ENCODE data around the gene CYP27C1.

Gene CYP27C1

DNA sequence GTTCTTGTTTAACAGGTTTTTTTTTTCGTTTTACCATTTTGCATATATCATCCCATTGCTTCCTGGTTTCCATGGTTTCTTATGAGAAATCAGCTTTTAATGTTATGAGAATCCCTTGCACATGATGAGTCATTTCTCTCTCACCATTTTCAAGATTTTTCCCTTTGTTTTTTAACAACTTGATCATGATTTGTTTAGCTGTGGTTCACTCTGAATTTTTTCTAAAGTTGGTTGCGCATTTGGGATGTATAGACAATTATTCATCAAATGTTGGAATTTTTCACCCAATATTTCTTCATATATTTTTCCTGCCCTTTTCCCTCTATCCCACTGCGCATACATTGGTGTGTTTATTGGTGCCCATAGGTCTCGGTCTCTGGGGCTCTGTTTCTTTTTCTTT lies 70.7 kb downstream of the CYP27C1 start:
- no peak for DNase-seq

DNA sequence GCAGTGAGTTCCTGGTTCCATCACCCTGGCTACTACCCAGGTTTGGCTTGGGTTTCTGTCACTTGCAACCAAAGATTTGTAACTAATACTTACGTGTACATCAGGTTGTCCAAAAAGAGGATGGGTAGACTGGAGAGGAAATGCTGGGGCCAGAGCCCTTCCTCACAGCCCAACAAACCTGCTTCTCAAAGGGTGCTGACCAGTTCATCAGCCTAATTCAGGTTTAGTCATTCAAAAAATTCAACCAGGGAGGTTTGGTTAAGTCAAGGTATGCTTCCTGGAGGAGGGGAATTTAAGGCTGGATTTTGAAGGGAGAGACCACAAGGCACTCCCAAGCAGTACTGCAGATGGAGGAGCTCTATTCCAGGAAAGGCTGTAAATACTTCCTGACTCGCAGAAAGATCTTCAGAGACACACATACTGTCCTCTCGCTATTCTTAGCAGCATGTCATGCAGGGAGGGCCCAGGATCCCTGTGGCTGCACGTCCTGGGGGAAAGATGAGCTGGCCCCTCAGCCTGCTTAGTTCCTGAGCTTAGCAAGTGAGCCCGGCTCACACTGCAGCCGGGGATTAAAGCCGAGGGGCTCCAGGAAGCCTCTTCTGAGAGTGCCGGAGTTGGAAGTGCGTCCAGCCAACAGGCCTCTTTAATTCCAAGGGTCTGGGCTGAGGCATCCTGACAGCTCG lies 73.1 kb downstream of the CYP27C1 start:
- DNase-seq: no peak

DNA sequence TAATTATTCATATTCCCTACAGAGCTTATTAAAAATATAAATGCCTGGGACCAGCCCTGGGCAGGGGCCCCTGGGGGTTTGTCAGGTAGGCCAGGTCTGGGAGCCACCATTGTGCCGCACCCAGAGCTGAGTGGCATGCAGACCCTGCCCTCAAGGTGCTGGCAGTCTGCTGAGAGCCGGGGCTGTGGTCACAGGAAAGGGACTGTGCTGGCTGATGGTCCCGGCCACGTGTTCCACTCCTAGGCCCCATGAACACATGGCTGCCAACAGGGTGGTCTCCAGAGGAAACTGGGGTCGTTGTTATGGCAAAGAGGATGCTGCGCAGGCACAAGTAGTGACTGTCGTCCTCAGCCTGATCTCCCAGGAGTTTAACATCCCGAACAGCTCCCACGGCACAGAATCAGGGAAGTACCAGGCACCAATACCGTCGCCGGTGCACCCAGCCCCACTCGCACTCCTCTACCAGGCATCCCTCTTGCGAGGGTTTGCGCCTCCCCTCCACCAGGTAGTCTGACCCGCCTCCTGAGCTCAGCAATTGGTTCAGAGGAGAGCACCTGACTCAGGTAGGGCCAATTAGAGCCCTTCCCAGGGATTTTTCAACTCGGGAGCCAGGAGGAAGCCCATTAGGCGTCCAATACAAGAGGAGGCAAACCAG lies 73.9 kb downstream of the CYP27C1 start:
- no peak for DNase-seq

DNA sequence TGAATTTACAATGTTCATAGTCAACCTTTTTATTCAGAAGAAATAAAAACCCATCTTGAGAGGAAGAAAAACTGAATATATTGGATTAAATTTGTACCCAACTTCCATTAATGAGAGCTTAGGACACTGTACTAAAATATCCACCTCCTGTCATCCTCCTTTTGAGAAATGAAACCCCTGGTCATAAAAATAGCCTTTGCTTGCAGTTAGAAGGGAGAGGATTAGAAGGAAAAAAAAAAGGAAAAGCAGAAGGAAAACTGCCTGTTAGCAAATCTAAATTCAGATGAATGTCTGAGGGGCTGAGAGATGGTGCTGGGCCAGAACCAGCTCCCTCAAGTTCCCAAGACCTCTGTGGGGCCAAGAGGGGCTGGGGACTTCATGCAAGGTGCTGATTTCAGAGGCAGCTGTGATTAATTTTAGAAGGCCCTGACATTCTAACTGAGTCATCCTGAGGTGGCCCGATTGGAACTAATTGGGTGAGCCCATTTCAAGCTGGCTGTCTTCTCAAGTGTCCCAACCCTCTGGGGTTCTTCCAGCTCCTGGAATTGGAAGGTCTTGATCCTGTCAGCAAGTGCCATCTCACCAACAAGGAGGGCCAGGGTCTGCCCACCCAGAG lies 74.7 kb downstream of the CYP27C1 start:
- no peak for DNase-seq

DNA sequence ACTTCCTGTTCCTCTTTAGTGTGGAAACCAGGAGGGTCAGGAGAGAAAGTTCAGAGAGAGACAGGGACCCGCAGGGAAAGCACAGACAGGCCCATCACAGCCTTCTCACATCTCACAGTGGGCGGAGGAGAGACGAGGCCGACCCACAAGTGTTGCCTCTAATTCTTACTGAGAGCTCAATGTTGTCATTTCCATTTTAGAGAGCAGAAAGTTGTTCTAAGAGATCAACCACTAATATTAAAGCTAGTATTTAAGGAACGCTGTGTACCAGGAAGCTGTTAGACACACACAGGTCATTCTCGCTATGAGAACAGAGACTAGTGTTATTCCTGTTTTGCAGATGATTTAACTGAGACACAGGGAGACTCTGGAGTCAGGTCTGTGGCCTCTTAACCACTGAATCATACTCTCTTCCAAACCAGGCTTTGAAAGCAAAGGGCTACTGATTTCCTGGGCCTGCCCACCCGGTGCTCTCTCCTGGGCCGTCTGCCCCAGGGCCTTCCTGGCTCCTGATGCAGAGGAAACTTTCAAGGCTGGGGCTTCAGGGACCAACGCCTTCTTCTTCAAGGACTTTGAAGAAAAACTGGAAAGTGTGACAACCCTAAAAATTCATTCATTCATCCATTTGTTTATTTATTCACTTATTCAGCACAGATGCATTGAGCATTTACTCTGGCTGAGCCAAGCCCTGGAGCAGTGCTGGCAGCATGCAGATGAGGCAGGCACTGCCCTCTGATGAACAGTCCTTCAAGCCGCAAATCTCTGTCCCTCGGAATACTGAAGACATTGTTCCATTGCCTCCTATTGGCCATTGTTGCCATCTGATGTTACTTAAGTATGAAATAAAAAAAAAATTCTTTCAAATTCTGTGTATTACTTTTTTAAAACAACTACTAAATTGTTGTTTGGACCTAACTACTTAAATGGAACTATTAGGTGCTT lies 76.0 kb downstream of the CYP27C1 start:
- DNase-seq: no peak

DNA sequence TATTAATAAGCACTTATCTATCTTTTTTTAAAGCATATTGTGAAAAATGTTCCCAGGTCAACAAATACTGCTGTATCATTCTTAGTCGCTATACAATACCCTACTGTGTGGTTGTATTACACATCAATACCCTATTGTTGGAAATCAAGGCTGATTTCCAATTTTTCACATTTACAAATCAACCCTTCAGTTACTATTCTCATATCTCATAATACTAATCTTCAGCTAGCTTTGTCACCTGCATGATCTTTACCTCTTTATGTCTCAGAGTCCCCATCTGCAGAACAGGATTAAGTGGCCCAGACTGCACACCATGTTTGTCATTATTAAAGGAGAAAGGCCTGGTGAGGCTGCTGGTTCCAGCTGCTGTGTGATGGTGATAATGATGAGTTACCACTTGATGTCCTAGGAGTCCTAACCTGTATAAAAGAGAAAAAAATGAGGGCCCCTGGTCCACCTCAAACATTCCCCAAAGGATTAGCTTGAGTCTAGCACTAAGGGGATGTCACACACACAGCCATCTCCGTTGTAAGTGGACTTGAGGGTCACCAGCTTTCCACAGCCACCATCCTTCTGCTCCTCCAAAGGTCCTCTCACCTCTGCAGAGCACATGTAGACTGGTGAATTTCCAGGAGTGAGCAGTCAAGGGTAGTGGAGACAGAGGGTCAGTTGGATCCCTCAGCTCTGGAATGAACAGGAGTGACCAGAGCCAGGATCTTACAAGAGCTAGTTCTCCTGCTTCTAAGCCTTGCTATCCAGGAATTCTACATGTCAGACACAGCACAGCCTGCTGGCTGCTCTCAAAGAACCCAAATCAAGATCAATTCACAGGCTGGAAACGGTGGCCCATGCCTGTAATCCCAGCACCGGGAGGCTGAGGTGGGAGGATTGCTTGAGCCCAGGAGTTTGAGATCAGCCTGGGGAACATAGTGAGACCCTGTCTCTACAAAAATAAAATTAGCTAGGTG lies 77.2 kb downstream of the CYP27C1 start:
- no peak for DNase-seq

DNA sequence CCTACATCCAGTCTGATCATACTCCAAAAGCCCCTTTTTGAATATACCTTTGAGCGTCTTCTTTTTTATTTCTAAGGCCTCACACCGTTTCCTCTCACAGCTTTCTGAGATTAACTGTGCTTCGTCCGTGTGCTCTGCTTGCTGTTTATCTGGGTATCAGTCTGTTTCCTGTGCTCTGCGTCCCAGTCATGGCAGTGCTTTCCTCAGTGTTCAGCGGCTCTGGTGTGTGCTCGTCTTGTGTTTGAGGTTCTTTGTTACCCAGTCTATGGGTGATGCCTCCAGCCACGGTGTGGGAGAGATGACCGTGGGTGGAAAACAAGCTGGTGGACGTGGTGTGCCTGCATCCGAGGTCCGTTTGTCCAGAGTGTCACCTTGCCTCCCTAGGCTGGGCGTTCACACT lies 79.6 kb downstream of the CYP27C1 start:
- DNase-seq: no peak

DNA sequence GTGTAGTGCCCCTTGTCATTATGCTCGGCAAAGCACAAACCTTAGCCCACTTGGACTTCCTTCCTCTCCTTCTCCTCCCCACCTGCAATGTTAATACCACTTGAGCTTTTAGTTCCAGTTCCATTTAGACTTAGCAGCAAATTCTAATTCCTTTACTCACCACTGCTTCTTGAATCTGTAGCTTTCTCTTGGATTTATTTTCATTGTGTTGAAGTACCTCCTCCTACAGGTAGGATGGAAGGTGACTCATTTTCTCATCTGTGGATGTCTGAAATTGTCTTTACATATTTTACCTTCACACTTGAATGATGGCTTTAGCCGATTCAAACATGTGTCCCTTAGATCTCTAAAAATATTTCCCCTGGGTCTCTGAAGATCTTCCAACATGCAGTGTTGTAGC lies 80.3 kb downstream of the CYP27C1 start:
- DNase-seq: no peak

DNA sequence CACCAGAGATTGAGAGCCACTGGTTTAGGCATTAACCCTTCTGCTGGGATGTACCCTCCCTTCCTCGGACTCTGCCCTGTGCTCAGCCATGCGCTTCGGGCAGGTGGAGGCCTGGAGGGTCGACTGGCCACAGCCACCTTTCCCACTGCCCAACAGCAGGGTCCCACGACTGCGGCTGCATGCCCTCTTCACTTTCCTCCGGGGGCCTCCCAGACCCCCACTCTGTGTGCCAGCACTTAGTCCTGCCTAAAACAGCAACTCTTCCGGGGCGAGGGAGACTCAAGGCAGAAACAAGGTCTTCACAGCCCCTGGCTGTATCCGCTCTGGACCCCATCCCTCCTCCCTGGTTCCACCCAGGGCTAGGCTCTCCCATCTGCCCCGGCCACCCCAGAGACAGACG lies 81.8 kb downstream of the CYP27C1 start:
- no peak for DNase-seq

DNA sequence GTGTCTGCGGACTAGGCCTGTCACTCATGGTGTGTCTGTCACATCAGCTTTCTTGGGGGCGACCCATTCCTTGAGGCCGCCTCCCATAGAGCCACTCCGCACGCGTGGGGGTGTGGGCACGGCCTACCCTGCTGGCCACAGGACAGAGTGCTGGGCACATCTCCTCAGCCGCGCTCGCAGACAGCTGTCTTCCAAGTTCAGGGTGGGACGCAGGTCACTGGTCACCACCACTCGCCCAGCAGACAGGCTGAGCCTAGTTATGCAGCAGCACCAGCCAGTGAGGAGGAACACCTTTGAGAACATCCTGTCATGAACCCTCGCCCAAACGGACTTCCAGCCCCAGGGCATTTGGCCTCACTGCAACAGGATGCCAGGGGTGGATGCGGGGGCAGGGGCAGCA lies 82.4 kb downstream of the CYP27C1 start:
- no peak for DNase-seq

DNA sequence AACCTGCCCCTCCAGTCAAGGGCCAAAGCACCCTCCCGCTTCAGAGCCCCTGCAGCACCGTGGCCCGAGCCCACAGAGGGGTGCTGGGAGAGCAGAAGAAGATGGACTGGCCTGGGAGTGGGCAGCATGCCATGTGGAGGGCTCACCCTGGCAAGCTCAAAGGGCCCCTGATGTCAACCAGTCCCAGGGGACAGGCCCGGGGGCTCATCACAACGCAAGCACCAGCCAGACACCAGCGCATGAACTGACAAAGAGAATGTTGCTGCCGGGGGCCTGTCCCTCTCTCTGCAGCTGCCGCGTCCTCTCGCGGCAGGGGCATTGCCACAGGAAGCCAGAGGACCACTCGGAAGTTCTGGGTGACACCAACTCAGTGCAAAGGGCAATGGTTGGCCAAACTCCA lies 82.9 kb downstream of the CYP27C1 start:
- DNase-seq: no peak

DNA sequence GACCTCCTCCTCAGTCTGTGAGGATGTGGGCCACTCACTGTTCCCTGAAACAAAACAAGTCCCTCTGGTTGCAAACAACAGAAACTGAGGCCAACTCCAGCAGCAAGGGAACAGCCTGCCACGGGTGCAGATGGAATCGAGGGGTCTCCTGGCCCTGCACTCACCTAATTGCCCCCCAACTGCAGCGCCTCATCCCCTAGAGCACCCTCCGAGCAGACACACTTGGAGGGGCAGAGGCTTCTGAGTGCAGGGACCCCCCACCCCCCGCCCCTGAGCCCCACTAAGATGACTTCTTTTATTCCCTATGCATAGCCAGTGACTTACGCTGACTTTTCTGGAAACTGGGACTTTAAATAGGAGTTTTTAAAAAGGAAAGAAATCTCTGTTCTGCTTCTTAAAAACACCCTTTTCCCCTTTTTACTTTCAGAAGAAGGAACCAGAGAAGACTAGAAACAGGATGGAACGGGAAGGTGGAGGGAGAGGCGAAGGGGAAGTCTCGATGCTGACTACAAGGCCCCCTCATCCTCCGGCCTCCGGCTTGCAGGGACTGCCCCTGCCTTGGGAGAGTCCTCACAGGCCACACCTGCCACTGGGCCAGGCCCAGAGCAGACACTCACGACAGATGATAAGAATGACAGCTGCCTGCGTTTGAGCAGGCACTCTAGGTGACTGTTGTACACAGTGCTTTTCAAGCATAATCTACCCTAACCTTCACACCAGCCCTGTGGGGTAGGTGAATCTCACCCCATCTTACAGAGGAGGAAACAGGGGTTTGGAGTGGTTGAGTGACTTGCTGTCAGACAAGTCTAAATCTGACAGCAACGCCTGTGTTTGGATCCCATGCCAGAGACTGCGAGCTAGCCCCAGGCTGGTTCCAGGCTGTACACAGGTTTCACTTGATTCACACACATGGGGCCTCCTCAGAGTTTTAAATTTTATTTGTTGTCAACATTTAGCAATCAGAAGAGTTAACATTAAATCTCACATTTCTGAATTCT lies 85.0 kb downstream of the CYP27C1 start:
- DNase-seq: no peak

DNA sequence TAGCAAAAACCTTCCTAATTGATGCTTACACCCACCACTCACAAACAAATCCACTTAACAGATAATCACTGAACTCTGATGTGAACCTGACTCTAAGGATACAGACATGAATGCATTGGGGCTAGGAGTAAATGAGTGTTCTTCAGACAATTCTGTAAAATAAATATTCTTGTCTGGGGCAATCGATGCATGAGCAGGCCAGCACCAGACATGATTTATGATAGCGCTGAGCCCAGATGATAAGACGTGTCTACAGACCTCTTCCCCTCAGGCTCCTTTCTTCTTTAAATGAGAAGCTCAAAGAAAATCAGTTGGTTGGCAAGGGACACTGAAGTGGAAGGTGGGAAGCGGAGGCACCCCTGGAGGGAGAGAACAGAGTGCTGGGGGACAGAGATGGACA lies 85.9 kb downstream of the CYP27C1 start:
- DNase-seq: no peak
